GM20000 (cell line): ENCODE measurements around the gene R3HCC1L.

Experiments
- DNase-seq: peaks from one replicate; pipeline ENCODE4 v3.0.0; 2012; ENCODE audit warnings: low spot score
- CTCF ChIP-seq: IDR thresholded peaks from 2 replicates; pipeline ENCODE4 v1.5.1; 2012; ENCODE audit warnings: mild to moderate bottlenecking, control low read depth; ENCODE audit errors: extremely low read depth, missing control alignments

The R3HCC1L gene

DNA sequence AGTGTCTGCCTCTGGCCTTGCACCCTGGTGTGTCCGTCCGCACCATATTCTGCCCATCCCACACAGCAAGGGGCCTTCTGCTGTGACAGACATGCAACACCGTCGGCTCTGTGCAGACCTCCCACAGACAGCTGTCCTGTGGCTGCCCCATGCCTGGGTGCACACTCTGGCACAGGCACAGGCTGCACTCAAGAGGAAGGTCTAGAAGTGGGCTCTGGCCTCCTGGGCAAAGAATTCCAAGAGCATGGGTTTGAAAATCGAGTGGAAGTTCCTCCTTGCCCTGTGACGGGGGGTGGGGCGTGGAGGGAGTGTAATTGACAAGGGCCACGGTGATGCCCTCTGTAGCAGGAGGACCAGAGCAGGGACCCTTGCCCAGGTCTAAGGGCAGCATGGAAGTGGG is 137.8 kb downstream of the R3HCC1L start:
- TF ChIP-seq CTCF: no peak
- DNase-seq: no peak

- no peak for DNase-seq
These were observed 138.2 kb downstream of the R3HCC1L start for GRCh38 chr10:98272656-98273055.

GRCh38 chr10:98273057-98273850 is 138.8 kb downstream of the R3HCC1L start:
- TF ChIP-seq CTCF: no peak
- no peak for DNase-seq

More at GRCh38 chr10:98272656-98273055, 138.2 kb downstream of the R3HCC1L start:
- no peak for TF ChIP-seq CTCF

- no peak for TF ChIP-seq CTCF
- DNase-seq: no peak
These were observed 140.1 kb downstream of the R3HCC1L start for GRCh38 chr10:98274562-98274961.

DNA sequence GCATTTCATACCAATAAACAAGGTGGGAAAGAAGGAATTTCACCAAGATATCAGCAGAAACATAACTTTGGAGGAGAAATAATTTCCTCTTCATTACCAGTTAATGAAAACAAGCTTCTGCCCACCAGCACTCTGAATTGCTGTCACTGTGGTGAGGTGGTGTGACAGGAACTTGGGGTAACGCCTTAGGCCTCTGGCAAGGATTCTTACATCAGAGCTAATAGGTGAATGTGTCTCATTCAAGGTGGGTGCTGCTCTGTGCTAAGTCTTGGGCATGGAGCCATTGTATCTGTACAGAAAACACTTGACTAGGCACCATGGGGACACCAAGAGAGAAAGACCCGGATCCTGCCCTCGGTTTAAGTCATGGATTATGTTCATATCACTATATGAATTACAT is 141.9 kb downstream of the R3HCC1L start:
- DNase-seq: no peak
- TF ChIP-seq CTCF: no peak

DNA sequence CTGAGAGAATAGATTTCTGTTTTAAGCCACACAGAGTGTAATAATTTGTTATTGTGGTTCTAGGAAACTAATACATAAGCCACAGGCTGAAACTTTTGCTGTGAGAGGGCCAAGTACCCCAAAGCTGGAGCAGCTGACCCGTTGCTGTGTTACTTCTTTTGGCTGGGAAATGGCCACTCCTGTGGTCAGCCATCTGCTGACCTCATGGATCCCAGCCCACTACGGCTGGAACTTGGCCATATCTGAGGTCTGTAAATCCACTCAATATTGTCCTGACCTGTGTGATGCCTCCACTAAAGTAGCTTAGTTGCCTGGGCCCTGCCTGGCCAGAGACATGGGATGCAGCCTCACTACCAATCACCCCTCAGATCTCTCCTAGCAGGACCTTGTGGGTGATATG is 151.0 kb downstream of the R3HCC1L start:
- no peak for TF ChIP-seq CTCF
- no peak for DNase-seq

- TF ChIP-seq CTCF: no peak
These were observed 152.0 kb downstream of the R3HCC1L start for GRCh38 chr10:98286419-98286818.

More at GRCh38 chr10:98286419-98286818, 152.0 kb downstream of the R3HCC1L start:
- no peak for DNase-seq
